Fibroblast of the aortic adventitia (primary cell): ENCODE measurements around the gene CAMTA1. TPM values are rescaled to one million over a fixed set of nuclear protein-coding genes. Genes with fewer than 3 reads are reported as not detected.

Experiments
- DNase-seq: peaks from one replicate; pipeline ENCODE4 v3.0.0-alpha.2; 2010; ENCODE audit warnings: low read depth
- H3K4me3 ChIP-seq: 2 replicates; pipeline ENCODE4 v1.5.1; 2011; ENCODE audit warnings: low read depth, mild to moderate bottlenecking, control low read depth, low read length, moderate library complexity
- CTCF ChIP-seq: IDR thresholded peaks from 2 replicates; pipeline ENCODE4 v1.5.1; 2011; ENCODE audit warnings: mild to moderate bottlenecking, low read length, control low read depth, inconsistent platforms; ENCODE audit not compliant: insufficient read depth
- total RNA-seq: library from RNA; depleted of rRNA; stranded (reverse); fragments of >200 nt; gene quantifications from 2 replicates; pipeline ENCODE4 v1.2.3, GENCODE V29; 2012; ENCODE audit warnings: low replicate concordance

The CAMTA1 gene
- total RNA-seq, 1 donor, result 91.9 TPM

- DNase-seq, result no peak
- H3K4me3 ChIP-seq, result no peak overlapping the region
- TF ChIP-seq CTCF, result no peak
These were observed 159.2 kb downstream of the CAMTA1 start for GRCh38 chr1:6944434-6944833.

GRCh38 chr1:6947952-6948351 lies 162.7 kb downstream of the CAMTA1 start:
- no peak for TF ChIP-seq CTCF
- no peak overlapping the region for H3K4me3 ChIP-seq
- DNase-seq, result no peak

GRCh38 chr1:6948416-6948815 lies 163.2 kb downstream of the CAMTA1 start:
- TF ChIP-seq CTCF, result no peak
- H3K4me3 ChIP-seq, result no peak overlapping the region
- DNase-seq, result no peak

GRCh38 chr1:6948861-6949260 lies 163.6 kb downstream of the CAMTA1 start:
- TF ChIP-seq CTCF, result no peak
- no peak for DNase-seq
- H3K4me3 ChIP-seq, result no peak overlapping the region

- no peak for DNase-seq
- no peak for TF ChIP-seq CTCF
These were observed 164.9 kb downstream of the CAMTA1 start for GRCh38 chr1:6950001-6950765.

GRCh38 chr1:6951536-6951935 lies 166.3 kb downstream of the CAMTA1 start:
- H3K4me3 ChIP-seq, result no peak overlapping the region
- TF ChIP-seq CTCF, result no peak
- DNase-seq, result no peak

More at GRCh38 chr1:6950001-6950765, 164.9 kb downstream of the CAMTA1 start:
- no peak overlapping the region for H3K4me3 ChIP-seq

GRCh38 chr1:6953216-6953615 lies 168.0 kb downstream of the CAMTA1 start:
- TF ChIP-seq CTCF, result no peak
- H3K4me3 ChIP-seq, result no peak overlapping the region
- DNase-seq, result no peak
